HCT116 (cell line): ENCODE results near the gene GPR150. TPM values are rescaled to one million over a fixed set of nuclear protein-coding genes. Genes with fewer than 3 reads are reported as not detected.

ENCODE experiments used
- ATAC-seq: fragments of 200-7000 bp; cut with Tn5 transposase; 2 replicates; pipeline ENCODE4 v1.9.1; 2020; ENCODE audit warnings: mild to moderate bottlenecking, moderate library complexity
- BruUV-seq: library from RNA; stranded (reverse); fragments of 400-500 nt; replicated peaks from 2 replicates; lab custom pipeline; 2021; lab: Mats Ljungman, UMichigan
- CTCF ChIA-PET: fragments of 300-600 bp; sonication (Branson Sonifier 250); formaldehyde crosslinking; loops from one replicate; lab custom pipeline; 2021; ENCODE audit warnings: antibody characterized with exemption; lab: Charles Lee
- POLR2A ChIA-PET: fragments of 300-600, 350-600 bp; sonication (Branson Sonifier 250); formaldehyde crosslinking; loops from one replicate; lab custom pipeline; 2021; ENCODE audit warnings: antibody characterized with exemption; lab: Charles Lee
- RAD21 ChIA-PET, 2 experiments: fragments of 300-600 bp; sonication (Branson Sonifier 250); formaldehyde crosslinking; loops; one replicate each; lab custom pipeline; 2023; ENCODE audit warnings: low total read pairs in 2 of 2; ENCODE audit not compliant: uncharacterized antibody in 2 of 2, unreplicated experiment in 2 of 2, low non-redundant PET in 1 of 2; lab: Charles Lee
- DNase-seq: peaks from one replicate; pipeline ENCODE4 v3.0.0-alpha.2; 2010; ENCODE audit warnings: low read depth, low spot score
- H2AFZ ChIP-seq: fragments of 200-600 bp; shearing (Covaris generic), sonication (generic); 2 replicates; pipeline ENCODE4 v1.6.1; 2017; ENCODE audit warnings: low read depth, mixed run types, mixed read lengths, antibody characterized with exemption, low read length; ENCODE audit not compliant: poor library complexity, severe bottlenecking
- H3K27ac ChIP-seq: 2 replicates; pipeline ENCODE4 v1.5.1; 2012; ENCODE audit warnings: low read depth, low read length
- H3K27me3 ChIP-seq: fragments of 200-600 bp; sonication (generic); 2 replicates; pipeline ENCODE4 v1.6.1; 2016; ENCODE audit warnings: mixed run types, low read length, mixed read lengths; ENCODE audit not compliant: insufficient read depth
- H3K36me3 ChIP-seq, 2 experiments: fragments of 200-500 bp in 1 of 2; fragments of 200-600 bp in 1 of 2; sonication (Bioruptor generic) in 1 of 2; sonication (generic) in 1 of 2; 2 replicates each; pipeline versions ENCODE4 v1.5.1 to v1.6.1; 2014 to 2016; ENCODE audit warnings: low read length in 2 of 2, inconsistent platforms in 1 of 2, mixed read lengths in 1 of 2, mixed run types in 1 of 2; ENCODE audit not compliant: insufficient read depth in 2 of 2, control insufficient read depth in 1 of 2
- H3K4me1 ChIP-seq, 2 experiments: fragments of 200-600 bp in 1 of 2; sonication (generic) in 1 of 2; 2 replicates each; pipeline versions ENCODE4 v1.5.1 to v1.6.1; 2012 to 2017; ENCODE audit warnings: low read length in 2 of 2, inconsistent platforms in 1 of 2, mild to moderate bottlenecking in 1 of 2, mixed read lengths in 1 of 2, mixed run types in 1 of 2, moderate library complexity in 1 of 2; ENCODE audit not compliant: insufficient read depth in 2 of 2, control insufficient read depth in 1 of 2
- H3K4me2 ChIP-seq: fragments of 200-600 bp; sonication (generic); 2 replicates; pipeline ENCODE4 v1.6.1; 2017; ENCODE audit warnings: mixed run types, low read length, mixed read lengths
- H3K4me3 ChIP-seq, 2 experiments: fragments of 200-600 bp in 1 of 2; sonication (generic) in 1 of 2; replicated peaks in 1 of 2; 2 replicates each; pipeline ENCODE4 v1.5.1; 2011 to 2016; ENCODE audit warnings: low read length in 2 of 2, control low read depth in 1 of 2, low read depth in 1 of 2, mild to moderate bottlenecking in 1 of 2, mixed read lengths in 1 of 2, mixed run types in 1 of 2
- H3K79me2 ChIP-seq: fragments of 200-600 bp; sonication (generic); 2 replicates; pipeline ENCODE4 v1.6.1; 2017; ENCODE audit warnings: mild to moderate bottlenecking, mixed run types, low read length, moderate library complexity, mixed read lengths; ENCODE audit not compliant: insufficient read depth
- H3K9ac ChIP-seq: fragments of 200-600 bp; sonication (generic); 2 replicates; pipeline ENCODE4 v1.6.1; 2016; ENCODE audit warnings: low read length, mixed read lengths
- H3K9me2 ChIP-seq: fragments of 200-600 bp; sonication (generic), shearing (Covaris generic); 2 replicates; pipeline ENCODE4 v1.6.1; 2017; ENCODE audit warnings: mixed run types, mild to moderate bottlenecking, moderate library complexity; ENCODE audit not compliant: insufficient read depth
- H3K9me3 ChIP-seq, 2 experiments: fragments of 200-500 bp in 1 of 2; fragments of 200-600 bp in 1 of 2; sonication (Bioruptor generic) in 1 of 2; sonication (generic) in 1 of 2; 2 replicates each; pipeline ENCODE4 v1.6.1; 2014 to 2017; ENCODE audit warnings: low read length in 2 of 2, mixed read lengths in 2 of 2, inconsistent platforms in 1 of 2, low read depth in 1 of 2, mild to moderate bottlenecking in 1 of 2, mixed run types in 1 of 2, moderate library complexity in 1 of 2; ENCODE audit not compliant: control insufficient read depth in 1 of 2, insufficient read depth in 1 of 2
- H4K20me1 ChIP-seq: fragments of 200-600 bp; sonication (generic), shearing (Covaris generic); 2 replicates; pipeline ENCODE4 v1.6.1; 2017; ENCODE audit warnings: mixed run types, mild to moderate bottlenecking, moderate library complexity; ENCODE audit not compliant: insufficient read depth
- ATF3 ChIP-seq: IDR thresholded peaks from 2 replicates; pipeline ENCODE4 v1.6.1; 2012
- CBX3 ChIP-seq: IDR thresholded peaks from 2 replicates; pipeline ENCODE4 v1.6.1; 2012; ENCODE audit warnings: low read depth
- CEBPB ChIP-seq: IDR thresholded peaks from 2 replicates; pipeline ENCODE4 v1.6.1; 2012; ENCODE audit warnings: low read depth
- CTCF ChIP-seq, 3 experiments: fragments of 200-600 bp in 1 of 3; sonication (generic) in 1 of 3; IDR thresholded peaks in 2 of 3; conservative IDR thresholded peaks in 1 of 3; 2 replicates each; pipeline ENCODE4 v1.5.1; 2012 to 2017; ENCODE audit warnings: low read depth in 2 of 3, low read length in 2 of 3, antibody characterized with exemption in 1 of 3, borderline replicate concordance in 1 of 3, control low read depth in 1 of 3, mild to moderate bottlenecking in 1 of 3, mixed read lengths in 1 of 3, mixed run types in 1 of 3, moderate library complexity in 1 of 3; ENCODE audit not compliant: insufficient read depth in 1 of 3
- EGR1 ChIP-seq: IDR thresholded peaks from 2 replicates; pipeline ENCODE4 v1.6.1; 2012; ENCODE audit warnings: low read depth
- EZH2 ChIP-seq: fragments of 200-600 bp; sonication (generic); IDR thresholded peaks from 2 replicates; pipeline ENCODE4 v1.6.1; 2017; ENCODE audit warnings: antibody characterized with exemption, mixed run types
- EZH2phosphoT487 ChIP-seq: fragments of 200-600 bp; IDR thresholded peaks from 2 replicates; pipeline ENCODE4 v1.6.1; 2018; ENCODE audit warnings: antibody characterized with exemption, borderline replicate concordance
- FOSL1 ChIP-seq: IDR thresholded peaks from 2 replicates; pipeline ENCODE4 v1.6.1; 2012; ENCODE audit warnings: low read depth
- POLR2AphosphoS5 ChIP-seq: IDR thresholded peaks from 2 replicates; pipeline ENCODE4 v1.6.1; 2011; ENCODE audit warnings: mild to moderate bottlenecking, low read depth, low read length, moderate library complexity
- RAD21 ChIP-seq: IDR thresholded peaks from 2 replicates; pipeline ENCODE4 v1.6.1; 2012; ENCODE audit warnings: low read depth, mild to moderate bottlenecking
- REST ChIP-seq: IDR thresholded peaks from 2 replicates; pipeline ENCODE4 v1.6.1; 2012; ENCODE audit warnings: low read depth
- SIN3A ChIP-seq: IDR thresholded peaks from 2 replicates; pipeline ENCODE4 v1.6.1; 2012; ENCODE audit warnings: low read depth
- SP1 ChIP-seq: IDR thresholded peaks from 2 replicates; pipeline ENCODE4 v1.6.1; 2012; ENCODE audit warnings: low read depth
- SRF ChIP-seq: IDR thresholded peaks from 2 replicates; pipeline ENCODE4 v1.6.1; 2012; ENCODE audit warnings: low read depth
- TCF7L2 ChIP-seq: IDR thresholded peaks from 2 replicates; pipeline ENCODE4 v1.7.0; 2011; ENCODE audit warnings: borderline replicate concordance, inconsistent platforms; ENCODE audit not compliant: insufficient read depth, insufficient read length; ENCODE audit errors: extremely low read depth
- YY1 ChIP-seq: IDR thresholded peaks from 2 replicates; pipeline ENCODE4 v1.6.1; 2011; ENCODE audit warnings: low read length, low read depth, moderate library complexity, mild to moderate bottlenecking; ENCODE audit not compliant: insufficient replicate concordance; ENCODE audit errors: extremely low read depth
- ZBTB33 ChIP-seq: IDR thresholded peaks from 2 replicates; pipeline ENCODE4 v1.6.1; 2011; ENCODE audit warnings: mild to moderate bottlenecking, low read length, moderate library complexity; ENCODE audit not compliant: insufficient replicate concordance; ENCODE audit errors: extremely low read depth
- ZFX ChIP-seq: fragments of 450-650 bp; IDR thresholded peaks from 2 replicates; pipeline ENCODE4 v1.6.1; 2017
- ZNF274 ChIP-seq: fragments of 200-500 bp; sonication (Bioruptor generic); IDR thresholded peaks from 2 replicates; pipeline ENCODE4 v1.6.1; 2014; ENCODE audit warnings: mild to moderate bottlenecking, low read depth, low read length, inconsistent platforms
- intact Hi-C: fragments of 100-400 bp; cut with micrococcal nuclease; formaldehyde crosslinking; loops from 2 replicates; pipeline ENCODE4 v1.10.0; 2022
- total RNA-seq: library from RNA; stranded (reverse); gene quantifications from one replicate; pipeline ENCODE4 v1.2.1, GENCODE V29; 2021; ENCODE audit not compliant: unreplicated experiment

GPR150 gene
- total RNA-seq, 1 experiment from 2014 or later = not detected

- ATAC-seq = no peak
- BruUV-seq = no TSS peak
- CTCF ChIA-PET = interaction anchor here (1.0 kb wide), 1 partner anchor 17 kb away, joined by 3 read pairs; the partner anchor contains the start of gene RFESD
- Histone ChIP-seq H3K4me2 (no peak overlapping the region), H3K9me3 (no peaks in the 10 kb centered on the region), H3K4me1 (peaks cover 0 to 10% of the 10 kb centered on the region in 2 experiments; a peak in 2 of 4 replicates), H3K9me2 (no peaks in the 10 kb centered on the region), H4K20me1 (no peaks in the 10 kb centered on the region), H3K27ac (no peak overlapping the region), H3K4me3 (no peak overlapping the region), H3K27me3 (no peaks in the 10 kb centered on the region), H3K9ac (no peak overlapping the region), H3K36me3 (no peaks in the 10 kb centered on the region), H3K79me2 (no peaks in the 10 kb centered on the region), H2AFZ (no peak overlapping the region)
- no peak for TF ChIP-seq ZNF274
- TF ChIP-seq SIN3A = no peak
- TF ChIP-seq ZFX = no peak
- no peak for TF ChIP-seq REST
- no peak for TF ChIP-seq POLR2AphosphoS5
- no peak for TF ChIP-seq RAD21
- no peak for TF ChIP-seq SP1
- no peak for TF ChIP-seq SRF
- no peak for TF ChIP-seq CBX3
- no peak for TF ChIP-seq CTCF (IDR thresholded peaks at IDR 0.05 in 2 of 3, conservative IDR thresholded peaks at IDR 0.05 in 1 of 3; ENCODE audit: borderline replicate concordance in 1 of 3, insufficient read depth in 1 of 3, low read depth in 2 of 3, low read length in 2 of 3)
- TF ChIP-seq EGR1 = no peak
- TF ChIP-seq ATF3 = no peak
- no peak for TF ChIP-seq FOSL1
- no peak for TF ChIP-seq CEBPB
- no peak for TF ChIP-seq EZH2
- TF ChIP-seq TCF7L2 = no peak
- no peak for TF ChIP-seq YY1
- TF ChIP-seq ZBTB33 = no peak
- no peak for TF ChIP-seq EZH2phosphoT487
- no peak for DNase-seq
- RAD21 ChIA-PET = no interaction called here
- intact Hi-C loops = no loop called here
- POLR2A ChIA-PET = no interaction called here
Measured at GRCh38 chr5:95630394-95630917, 10.6 kb downstream of the GPR150 start.
